Erythroblast (primary cell): ENCODE measurements around the gene SV2B.

Experiments
- GATA1 ChIP-seq: IDR thresholded peaks from 2 replicates; pipeline ENCODE4 v1.6.1; 2011; ENCODE audit warnings: low read depth, mild to moderate bottlenecking, control low read depth, low read length, moderate library complexity
- POLR2A ChIP-seq: IDR thresholded peaks from 2 replicates; pipeline ENCODE4 v1.6.1; 2011; ENCODE audit warnings: mild to moderate bottlenecking, low read length

GRCh38 chr15:91140601-91141000, 40.5 kb downstream of the SV2B start:
- TF ChIP-seq POLR2A (no peak), GATA1 (no peak)
